Thyroid gland (tissue), 4 donors: ENCODE measurements around the gene RAB30. TPM values are rescaled to one million over a fixed set of nuclear protein-coding genes. Genes with fewer than 3 reads are reported as not detected.

Source experiments
- DNase-seq, 2 donors: peaks; one replicate each; pipeline ENCODE4 v3.0.0-alpha.2; 2019
- H3K27ac ChIP-seq, 3 donors: fragments of 200-600 bp; sonication (generic); 1 replicate in 2 of 3; 2 replicates in 1 of 3; pipeline ENCODE4 v1.5.1; 2016 to 2019; ENCODE audit warnings: mild to moderate bottlenecking in 1 of 3, moderate library complexity in 1 of 3
- H3K27me3 ChIP-seq: fragments of 200-600 bp; sonication (generic); one replicate; pipeline ENCODE4 v1.5.1; 2019
- H3K36me3 ChIP-seq, 2 donors: fragments of 200-600 bp; sonication (generic); one replicate each; pipeline ENCODE4 v1.5.1; 2016 to 2019
- H3K4me1 ChIP-seq, 2 donors: fragments of 200-600 bp; sonication (generic); one replicate each; pipeline ENCODE4 v1.5.1; 2017 to 2019
- H3K4me3 ChIP-seq, 3 donors: fragments of 200-600 bp; sonication (generic); replicated peaks in 1 of 3; 1 replicate in 2 of 3; 2 replicates in 1 of 3; pipeline ENCODE4 v1.5.1; 2016; ENCODE audit warnings: mild to moderate bottlenecking in 1 of 3
- H3K9me3 ChIP-seq: fragments of 200-600 bp; sonication (generic); one replicate; pipeline ENCODE4 v1.5.1; 2017
- CTCF ChIP-seq, 6 experiments: fragments of 200-600 bp in 3 of 6; fragments of 450-650 bp in 3 of 6; sonication (generic) in 3 of 6; IDR thresholded peaks; one replicate each; pipeline ENCODE4 v1.5.1; 2016 to 2019; ENCODE audit warnings: antibody characterized with exemption in 6 of 6, mild to moderate bottlenecking in 2 of 6, inconsistent platforms in 1 of 6, moderate library complexity in 1 of 6
- POLR2A ChIP-seq, 2 donors: fragments of 450-650 bp; IDR thresholded peaks; one replicate each; pipeline ENCODE4 v1.6.1; 2017; ENCODE audit warnings: antibody characterized with exemption in 2 of 2, mild to moderate bottlenecking in 2 of 2, moderate library complexity in 1 of 2
- WGBS, 2 donors: methylation state at CpG; one replicate each; pipeline ENCODE4 v1.1.5; 2017; 5-methylcytosine and 5-hydroxymethylcytosine counted together
- intact Hi-C: fragments of 100-400 bp; cut with DNase I; formaldehyde crosslinking; loops from one replicate; pipeline ENCODE4 v1.15.1; 2023
- total RNA-seq, 4 donors: library from RNA; depleted of rRNA; stranded (reverse); fragments of >200 nt; gene quantifications; one replicate each; pipeline ENCODE4 v1.2.3, GENCODE V29; 2016

The RAB30 gene
- total RNA-seq, 4 donors from 2014 or later: 12.0 to 30.0 (median 22.8) TPM

GRCh38 chr11:83087035-83087434, 15.3 kb upstream of the RAB30 start:
- no peaks in the 10 kb centered on the region for H3K27me3 ChIP-seq
- intact Hi-C loops: no loop called here

GRCh38 chr11:83079820-83080219, 8.1 kb upstream of the RAB30 start:
- no peaks in the 10 kb centered on the region for H3K9me3 ChIP-seq
- no peaks in the 10 kb centered on the region for H3K4me1 ChIP-seq
- H3K36me3 ChIP-seq: no peaks in the 10 kb centered on the region
- H3K27ac ChIP-seq: no peak overlapping the region
- no peak overlapping the region for H3K4me3 ChIP-seq
- no peak for TF ChIP-seq POLR2A (IDR thresholded peaks at IDR 0.05)
- TF ChIP-seq CTCF (IDR thresholded peaks at IDR 0.05): no peak
- intact Hi-C loops: loop anchor here (10.0 kb wide), 2 partner anchors 75 to 175 kb away; partner anchors contain the start of genes DDIAS, PCF11 and PRCP
- H3K27me3 ChIP-seq: no peaks in the 10 kb centered on the region
- DNase-seq: no peak
- WGBS, 2 donors: 86 to 88% methylated on average over 5 of the region's 5 CpGs

More at GRCh38 chr11:83087035-83087434, 15.3 kb upstream of the RAB30 start:
- DNase-seq: no peak
- H3K27ac ChIP-seq: no peak overlapping the region
- no peaks in the 10 kb centered on the region for H3K36me3 ChIP-seq
- TF ChIP-seq CTCF (IDR thresholded peaks at IDR 0.05) (peak in 3 of 6 experiments; percentile 23 to 36 (median 32)), POLR2A (IDR thresholded peaks at IDR 0.05) (no peak)
- H3K4me1 ChIP-seq: peaks cover 6 to 8% of the 10 kb centered on the region in 2 donors
- H3K4me3 ChIP-seq: no peak overlapping the region
- no peaks in the 10 kb centered on the region for H3K9me3 ChIP-seq
- 25 to 32% methylated on average over 2 of the region's 2 CpGs for WGBS, 2 donors

- no peak for DNase-seq
Observed at GRCh38 chr11:83078269-83078668, 6.6 kb upstream of the RAB30 start.

GRCh38 chr11:83073884-83074283, 2.2 kb upstream of the RAB30 start:
- H3K27ac ChIP-seq: no peak overlapping the region
- no peaks in the 10 kb centered on the region for H3K36me3 ChIP-seq
- H3K27me3 ChIP-seq: no peaks in the 10 kb centered on the region
- intact Hi-C loops: loop anchor here (10.0 kb wide), 2 partner anchors 81 to 169 kb away; partner anchors contain the start of genes DDIAS, PCF11 and PRCP
- DNase-seq: no peak
- TF ChIP-seq CTCF (IDR thresholded peaks at IDR 0.05): no peak
- TF ChIP-seq POLR2A (IDR thresholded peaks at IDR 0.05): no peak
- H3K4me1 ChIP-seq: peaks cover 28 to 34% of the 10 kb centered on the region in 2 donors
- H3K4me3 ChIP-seq: no peak overlapping the region
- no peaks in the 10 kb centered on the region for H3K9me3 ChIP-seq

More at GRCh38 chr11:83078269-83078668, 6.6 kb upstream of the RAB30 start:
- Histone ChIP-seq H3K4me3 (no peak overlapping the region), H3K4me1 (peaks cover 7 to 15% of the 10 kb centered on the region in 2 donors), H3K9me3 (no peaks in the 10 kb centered on the region), H3K27ac (no peak overlapping the region), H3K27me3 (no peaks in the 10 kb centered on the region), H3K36me3 (no peaks in the 10 kb centered on the region)
- TF ChIP-seq POLR2A (IDR thresholded peaks at IDR 0.05): no peak
- TF ChIP-seq CTCF (IDR thresholded peaks at IDR 0.05): no peak
- 92 to 95% methylated on average over 1 of the region's 1 CpG for WGBS, 2 donors
- intact Hi-C loops: loop anchor here (10.0 kb wide), 2 partner anchors 77 to 173 kb away; partner anchors contain the start of genes DDIAS, PCF11 and PRCP

GRCh38 chr11:83073258-83073657, 1.6 kb upstream of the RAB30 start:
- no peaks in the 10 kb centered on the region for H3K36me3 ChIP-seq
- peaks cover 29 to 38% of the 10 kb centered on the region in 2 donors for H3K4me1 ChIP-seq
- intact Hi-C loops: loop anchor here (10.0 kb wide), 2 partner anchors 82 to 168 kb away; partner anchors contain the start of genes DDIAS, PCF11 and PRCP
- 72 to 88% methylated on average over 1 of the region's 1 CpG for WGBS, 2 donors
- H3K4me3 ChIP-seq: peak overlapping the region in 1 of 3 donors; percentile 66
- DNase-seq: no peak
- no peaks in the 10 kb centered on the region for H3K27me3 ChIP-seq
- no peak for TF ChIP-seq POLR2A (IDR thresholded peaks at IDR 0.05)
- no peak for TF ChIP-seq CTCF (IDR thresholded peaks at IDR 0.05)
- H3K27ac ChIP-seq: peak overlapping the region in 1 of 3 donors; percentile 87
- H3K9me3 ChIP-seq: no peaks in the 10 kb centered on the region
